Measurements from ENCODE around the gene TRAIP.

Gene TRAIP

GRCh38 chr3:49878686-49879085, 22.3 kb upstream of the TRAIP start:
- no peak for DNase-seq
- intact Hi-C loops (cut with DNase I), result no loop called here

- intact Hi-C loops (cut with DNase I), result no loop called here
- no peak for DNase-seq
These were observed 21.4 kb upstream of the TRAIP start for GRCh38 chr3:49877716-49878115.

GRCh38 chr3:49876567-49876966, 20.2 kb upstream of the TRAIP start:
- intact Hi-C loops (cut with DNase I), result no loop called here
- peak in 1 of 10 donors; percentile 52 for DNase-seq

- peak in 1 of 10 donors; percentile 76 for DNase-seq
- intact Hi-C loops (cut with DNase I), result no loop called here
These were observed 17.3 kb upstream of the TRAIP start for GRCh38 chr3:49873623-49874022.

- peak in 1 of 10 donors; percentile 44 for DNase-seq
- intact Hi-C loops (cut with DNase I), result no loop called here
These were observed 16.5 kb upstream of the TRAIP start for GRCh38 chr3:49872801-49873281.

- intact Hi-C loops (cut with DNase I), result no loop called here
- DNase-seq, result peak in 6 of 10 donors; percentile 38 to 92 (median 60)
These were observed 15.3 kb upstream of the TRAIP start for GRCh38 chr3:49871531-49872153.

GRCh38 chr3:49869525-49870126, 13.3 kb upstream of the TRAIP start, which contains the start of gene CAMKV:
Gene CAMKV (minus strand): TSS chr3:49869906. CDS start chr3:49862388, 7,518 bp downstream.
- intact Hi-C loops (cut with DNase I), result no loop called here
- peak in 9 of 10 donors; percentile 19 to 92 (median 59) for DNase-seq

- peak in 6 of 10 donors; percentile 45 to 92 (median 54) for DNase-seq
- intact Hi-C loops (cut with DNase I), result no loop called here
These were observed 12.6 kb upstream of the TRAIP start for GRCh38 chr3:49868862-49869466.

GRCh38 chr3:49867871-49868321, 11.5 kb upstream of the TRAIP start:
- intact Hi-C loops (cut with DNase I), result no loop called here
- no peak for DNase-seq

GRCh38 chr3:49867400-49867799, 11.0 kb upstream of the TRAIP start:
- intact Hi-C loops (cut with DNase I), result no loop called here
- no peak for DNase-seq

GRCh38 chr3:49865198-49865784, 8.9 kb upstream of the TRAIP start:
- DNase-seq, result peak in 2 of 10 donors; percentile 23 to 34
- intact Hi-C loops (cut with DNase I), result no loop called here

- intact Hi-C loops (cut with DNase I), result no loop called here
- DNase-seq, result no peak
These were observed 8.1 kb upstream of the TRAIP start for GRCh38 chr3:49864505-49864904.

- intact Hi-C loops (cut with DNase I), result no loop called here
- DNase-seq, result no peak
These were observed 3.4 kb upstream of the TRAIP start for GRCh38 chr3:49859576-49860305.

GRCh38 chr3:49855662-49856061, 702 bp downstream of the TRAIP start:
- DNase-seq, result no peak
- intact Hi-C loops (cut with DNase I), result no loop called here

GRCh38 chr3:49845694-49846093, 10.7 kb downstream of the TRAIP start:
- peak in 1 of 10 donors; percentile 1 for DNase-seq
- intact Hi-C loops (cut with DNase I), result no loop called here

GRCh38 chr3:49844464-49845183, 11.7 kb downstream of the TRAIP start:
- peak in 1 of 10 donors; percentile 11 for DNase-seq
- intact Hi-C loops (cut with DNase I), result loop anchor here (5.0 kb wide), 1 partner anchor 58 kb away; the partner anchor contains the start of gene MST1R

- intact Hi-C loops (cut with DNase I), result loop anchor here (5.0 kb wide), 1 partner anchor 59 kb away; the partner anchor contains the start of gene MST1R
These were observed 13.4 kb downstream of the TRAIP start for GRCh38 chr3:49842843-49843517.

GRCh38 chr3:49841806-49842205, 14.6 kb downstream of the TRAIP start:
- intact Hi-C loops (cut with DNase I), result loop anchor here (5.0 kb wide), 1 partner anchor 60 kb away; the partner anchor contains the start of gene MST1R
- DNase-seq, result peak in 9 of 10 donors; percentile 31 to 95 (median 66)

More at GRCh38 chr3:49842843-49843517, 13.4 kb downstream of the TRAIP start:
- DNase-seq, result peak in 1 of 10 donors; percentile 21

Measured in posterior cingulate gyrus (tissue), 11 donors.